ENCODE data around the gene CHST11.

GRCh38 chr12:104775731-104776231 lies 319.0 kb downstream of the CHST11 start:
- TF ChIP-seq CTCF (conservative IDR thresholded peaks at IDR 0.05 in 1 of 2, IDR thresholded peaks at IDR 0.05 in 1 of 2; ENCODE audit: extremely low read depth in 1 of 2, insufficient read depth in 1 of 2, low read depth in 1 of 2, low read length in 2 of 2) (no peak), EZH2 (IDR thresholded peaks at IDR 0.05; ENCODE audit: borderline replicate concordance, low read length) (no peak)
